GM12875 (cell line): ENCODE data around the gene DKK2.

Experiments
- H3K4me3 ChIP-seq: one replicate; pipeline ENCODE4 v1.5.1; 2011; ENCODE audit warnings: low read depth, low read length, control low read depth
- CTCF ChIP-seq: IDR thresholded peaks from 2 replicates; pipeline ENCODE4 v1.5.1; 2011; ENCODE audit warnings: low read depth, mild to moderate bottlenecking, control low read depth, inconsistent platforms, low read length, moderate library complexity, borderline replicate concordance; ENCODE audit not compliant: insufficient read depth

The DKK2 gene

GRCh38 chr4:107035819-107036583 is at the start of gene DKK2:
TSS of gene DKK2 (minus strand) at chr4:107036313. CDS start at chr4:107035591, 722 bp downstream.
- H3K4me3 ChIP-seq = peak within 1 kb of the TSS; percentile 10
- no peak for TF ChIP-seq CTCF

- TF ChIP-seq CTCF = no peak
- H3K4me3 ChIP-seq = no peak overlapping the region
These were observed 41.1 kb upstream of the DKK2 start for GRCh38 chr4:107077192-107077591.

GRCh38 chr4:107072836-107073736 is 37.0 kb upstream of the DKK2 start:
- no peak for TF ChIP-seq CTCF
- H3K4me3 ChIP-seq = no peak overlapping the region

GRCh38 chr4:107071108-107071507 is 35.0 kb upstream of the DKK2 start:
- no peak overlapping the region for H3K4me3 ChIP-seq
- no peak for TF ChIP-seq CTCF

- H3K4me3 ChIP-seq = no peak overlapping the region
- no peak for TF ChIP-seq CTCF
These were observed 32.9 kb upstream of the DKK2 start for GRCh38 chr4:107069049-107069448.

GRCh38 chr4:107068116-107068515 is 32.0 kb upstream of the DKK2 start:
- no peak overlapping the region for H3K4me3 ChIP-seq
- TF ChIP-seq CTCF = no peak

- TF ChIP-seq CTCF = no peak
- no peak overlapping the region for H3K4me3 ChIP-seq
These were observed 30.5 kb upstream of the DKK2 start for GRCh38 chr4:107066621-107067020.
